ENCODE measurements around the gene ATP6V1A. TPM values are rescaled to one million over a fixed set of nuclear protein-coding genes. Genes with fewer than 3 reads are reported as not detected.
A peak's percentile ranks its signal among the peaks of the same experiment; 100 is the strongest.

Gene ATP6V1A
- total RNA-seq, 1 donor from 2014 or later: 38.1 TPM

DNA sequence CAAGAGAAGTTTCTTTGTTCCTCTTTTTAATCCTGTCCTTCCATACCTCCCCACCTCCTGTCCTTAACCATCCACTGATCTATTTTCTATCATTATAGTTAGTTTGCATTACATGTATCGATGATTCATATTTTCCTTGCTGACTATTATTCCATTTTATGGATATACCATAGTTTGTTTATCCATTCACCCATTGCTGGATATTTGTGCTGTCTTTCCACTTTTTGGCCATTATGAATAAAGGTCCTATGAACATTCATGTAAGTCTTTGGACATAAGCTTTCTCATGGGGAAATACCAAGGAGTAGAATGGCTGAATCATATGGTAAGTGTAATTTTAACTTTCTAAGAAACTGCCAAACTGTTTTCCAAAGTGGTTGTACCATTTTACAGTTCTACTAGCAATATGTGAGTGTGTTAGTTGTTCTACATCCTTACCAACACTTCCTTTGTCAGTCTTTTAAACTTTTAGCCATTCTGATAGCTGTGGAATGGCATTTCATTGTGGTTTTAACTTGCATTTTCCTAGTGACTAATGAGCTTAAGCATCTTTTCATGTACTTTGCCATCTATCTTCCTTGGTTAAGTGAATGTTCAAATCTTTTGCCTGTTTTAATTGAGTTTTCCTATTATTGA, 11.7 kb downstream of the ATP6V1A start:
- peaks cover 9% of the 10 kb centered on the region for H3K9me3 Mint-ChIP-seq
- no peak for DNase-seq
- H3K36me3 Mint-ChIP-seq (ENCODE audit: low read depth): peaks cover 15% of the 10 kb centered on the region
- no peaks in the 10 kb centered on the region for H3K27me3 Mint-ChIP-seq
- peaks cover 3% of the 10 kb centered on the region for H3K4me1 Mint-ChIP-seq
- H3K27ac Mint-ChIP-seq: no peak overlapping the region
- no peak overlapping the region for H3K4me3 Mint-ChIP-seq
- intact Hi-C loops (cut with micrococcal nuclease): no loop called here

DNA sequence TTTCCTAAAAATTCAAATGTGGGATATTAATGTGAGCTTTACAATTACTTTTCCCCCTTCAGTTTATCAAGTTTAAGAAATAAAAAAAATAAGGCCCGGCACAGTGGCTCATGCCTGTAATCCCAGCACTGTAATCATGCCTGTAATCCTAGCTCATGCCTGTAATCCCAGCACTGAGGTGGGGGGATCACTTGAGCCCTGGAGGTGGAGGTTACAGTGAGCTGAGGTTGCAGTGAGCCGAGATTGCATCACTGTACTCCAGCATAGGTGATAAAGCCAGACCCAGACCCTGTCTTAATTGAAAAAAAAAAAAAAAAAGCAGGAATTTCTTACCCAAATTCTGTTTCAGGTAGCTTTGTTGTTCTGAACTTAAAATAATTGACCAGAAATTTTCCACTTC, 17.9 kb downstream of the ATP6V1A start:
- DNase-seq: no peak
- intact Hi-C loops (cut with micrococcal nuclease): no loop called here
- H3K4me1 Mint-ChIP-seq: peaks cover 1% of the 10 kb centered on the region
- H3K36me3 Mint-ChIP-seq (ENCODE audit: low read depth): no peaks in the 10 kb centered on the region
- no peaks in the 10 kb centered on the region for H3K9me3 Mint-ChIP-seq
- no peaks in the 10 kb centered on the region for H3K27me3 Mint-ChIP-seq
- H3K4me3 Mint-ChIP-seq: no peak overlapping the region
- no peak overlapping the region for H3K27ac Mint-ChIP-seq

DNA sequence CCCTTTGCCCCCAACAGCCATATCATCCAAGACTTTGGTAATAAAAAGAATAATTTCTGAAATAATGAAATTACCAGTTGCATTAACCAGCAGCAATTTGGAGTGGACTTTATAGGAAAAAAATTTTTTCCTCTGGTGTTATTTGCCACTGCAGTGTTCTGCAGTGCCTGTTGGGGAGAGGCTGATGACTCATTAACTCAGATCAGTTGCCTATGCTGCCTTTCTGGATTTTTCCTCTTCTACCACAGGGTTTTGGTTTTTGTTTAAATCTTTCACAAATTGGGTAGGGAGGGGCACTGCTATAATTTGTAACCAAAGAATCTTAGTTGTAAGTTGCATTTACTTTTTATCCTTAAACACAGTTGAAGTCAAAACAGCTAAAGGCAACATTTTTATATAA, 22.7 kb downstream of the ATP6V1A start:
- DNase-seq: no peak
- Mint-ChIP-seq H3K4me3 (no peak overlapping the region), H3K27ac (no peak overlapping the region), H3K9me3 (no peaks in the 10 kb centered on the region), H3K36me3 (ENCODE audit: low read depth) (no peaks in the 10 kb centered on the region), H3K4me1 (peaks cover 8% of the 10 kb centered on the region), H3K27me3 (no peaks in the 10 kb centered on the region)
- intact Hi-C loops (cut with micrococcal nuclease): no loop called here

DNA sequence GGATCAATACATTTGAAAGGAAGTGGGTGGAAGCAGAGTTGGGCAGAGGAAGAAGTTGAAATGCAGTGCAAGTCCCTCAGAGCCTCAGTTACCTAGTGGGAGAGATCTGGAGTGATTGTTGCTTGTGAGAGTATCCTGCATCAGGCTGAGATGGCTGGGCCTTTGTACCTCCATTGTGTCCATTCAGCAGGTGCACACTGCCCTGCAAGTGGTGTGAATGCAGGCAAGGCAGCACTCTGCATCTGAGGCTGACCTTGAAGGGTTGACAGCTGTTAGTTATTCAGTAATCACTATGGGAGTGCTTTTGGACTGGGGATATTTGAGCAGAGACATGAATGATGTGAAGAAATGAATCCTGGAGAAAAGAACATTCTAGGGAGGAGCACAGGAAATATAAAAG, 25.2 kb downstream of the ATP6V1A start:
- no peak for DNase-seq
- Mint-ChIP-seq H3K27me3 (no peaks in the 10 kb centered on the region), H3K36me3 (ENCODE audit: low read depth) (no peaks in the 10 kb centered on the region), H3K4me3 (no peak overlapping the region), H3K27ac (no peak overlapping the region), H3K9me3 (no peaks in the 10 kb centered on the region), H3K4me1 (peaks cover 8% of the 10 kb centered on the region)
- intact Hi-C loops (cut with micrococcal nuclease): no loop called here

DNA sequence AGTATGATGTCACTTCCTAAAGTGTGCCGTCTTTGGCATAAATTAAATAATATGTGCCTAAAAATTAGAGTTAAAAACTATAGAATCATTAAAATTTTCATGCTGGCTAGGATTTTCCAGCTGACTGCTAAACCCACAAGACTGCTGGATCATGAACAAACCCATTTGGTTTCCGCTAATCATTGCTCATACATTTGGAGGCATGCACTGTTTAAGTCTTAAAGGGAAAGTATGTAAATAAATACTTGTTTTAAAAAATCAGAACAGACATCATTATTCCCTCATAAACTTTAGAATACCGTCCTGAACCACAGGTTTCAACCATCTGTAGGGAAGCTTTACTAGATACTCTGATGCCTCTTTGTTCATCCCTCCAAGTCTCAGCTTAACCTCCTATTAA, 26.5 kb downstream of the ATP6V1A start:
- Mint-ChIP-seq H3K4me3 (no peak overlapping the region), H3K4me1 (peaks cover 11% of the 10 kb centered on the region), H3K27me3 (no peaks in the 10 kb centered on the region), H3K27ac (no peak overlapping the region), H3K36me3 (ENCODE audit: low read depth) (no peaks in the 10 kb centered on the region), H3K9me3 (no peaks in the 10 kb centered on the region)
- intact Hi-C loops (cut with micrococcal nuclease): no loop called here
- DNase-seq: no peak

DNA sequence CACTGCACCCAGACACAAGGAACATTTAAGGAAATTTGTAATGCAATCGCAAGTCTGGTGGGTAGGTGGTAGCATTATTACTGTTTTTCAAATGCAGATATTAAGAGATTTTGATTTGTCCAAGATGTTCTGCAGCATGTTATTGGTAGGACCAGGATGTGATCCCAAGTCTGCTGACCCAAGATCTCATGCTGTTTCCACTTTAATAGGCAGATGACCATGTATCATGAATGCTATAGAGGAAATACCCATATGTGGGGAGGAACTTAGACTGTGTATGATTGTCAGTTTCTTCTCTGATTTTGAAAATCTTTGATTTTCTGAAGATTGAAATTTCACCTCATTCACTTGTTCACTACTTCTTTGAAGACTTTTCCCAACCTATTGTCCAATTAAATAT, 28.7 kb downstream of the ATP6V1A start:
- H3K36me3 Mint-ChIP-seq (ENCODE audit: low read depth): no peaks in the 10 kb centered on the region
- intact Hi-C loops (cut with micrococcal nuclease): no loop called here
- H3K27ac Mint-ChIP-seq: no peak overlapping the region
- H3K4me1 Mint-ChIP-seq: peaks cover 9% of the 10 kb centered on the region
- H3K9me3 Mint-ChIP-seq: no peaks in the 10 kb centered on the region
- DNase-seq: no peak
- H3K27me3 Mint-ChIP-seq: no peaks in the 10 kb centered on the region
- no peak overlapping the region for H3K4me3 Mint-ChIP-seq

DNA sequence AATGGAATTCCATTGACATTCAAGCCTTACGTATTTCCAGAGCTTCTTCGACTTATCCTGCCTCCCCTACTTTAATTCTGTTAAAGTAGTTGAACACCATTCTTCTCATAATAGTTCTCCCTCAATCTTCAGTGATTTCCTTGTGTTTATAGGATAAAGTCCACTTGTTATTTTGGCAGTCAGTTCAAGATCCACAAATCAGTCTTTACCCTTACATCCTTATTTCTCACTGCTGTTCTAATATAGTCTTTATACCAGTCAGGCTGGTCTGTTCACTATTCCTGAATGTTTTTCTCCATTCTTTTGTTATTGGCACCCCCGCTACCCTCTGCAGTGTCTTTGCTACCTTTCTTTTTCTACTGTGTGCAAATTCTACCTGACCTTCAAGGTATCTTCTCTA, 29.7 kb downstream of the ATP6V1A start:
- peaks cover 4% of the 10 kb centered on the region for H3K36me3 Mint-ChIP-seq (ENCODE audit: low read depth)
- H3K4me1 Mint-ChIP-seq: peaks cover 9% of the 10 kb centered on the region
- H3K4me3 Mint-ChIP-seq: no peak overlapping the region
- H3K27me3 Mint-ChIP-seq: no peaks in the 10 kb centered on the region
- DNase-seq: no peak
- H3K9me3 Mint-ChIP-seq: no peaks in the 10 kb centered on the region
- intact Hi-C loops (cut with micrococcal nuclease): no loop called here
- H3K27ac Mint-ChIP-seq: no peak overlapping the region

DNA sequence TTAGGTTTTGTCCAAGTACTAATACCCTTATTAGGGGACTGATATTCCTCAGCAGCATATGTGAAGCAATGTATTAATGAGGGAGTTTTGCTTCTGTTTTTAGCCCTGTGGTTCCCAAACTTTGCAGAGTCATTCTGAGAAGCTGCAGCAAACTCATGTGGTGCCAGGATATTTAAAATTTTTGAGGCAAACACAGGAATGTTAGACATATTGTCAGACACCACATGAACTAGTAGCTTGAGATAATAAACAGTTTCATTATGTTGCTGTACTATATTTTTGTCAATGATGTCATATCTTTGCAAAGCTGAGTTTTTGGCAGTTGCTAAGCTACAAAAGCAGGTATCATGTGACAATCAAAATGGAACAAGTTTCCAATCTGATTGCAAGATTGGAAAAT, 36.6 kb downstream of the ATP6V1A start:
- Mint-ChIP-seq H3K36me3 (ENCODE audit: low read depth) (peaks cover 14% of the 10 kb centered on the region), H3K9me3 (no peaks in the 10 kb centered on the region), H3K4me3 (no peak overlapping the region), H3K4me1 (peaks cover 7% of the 10 kb centered on the region), H3K27ac (no peak overlapping the region), H3K27me3 (no peaks in the 10 kb centered on the region)
- intact Hi-C loops (cut with micrococcal nuclease): loop anchor here (5.0 kb wide), 1 partner anchor 36 kb away; the partner anchor contains the start of genes ATP6V1A and NAA50
- no peak for DNase-seq

DNA sequence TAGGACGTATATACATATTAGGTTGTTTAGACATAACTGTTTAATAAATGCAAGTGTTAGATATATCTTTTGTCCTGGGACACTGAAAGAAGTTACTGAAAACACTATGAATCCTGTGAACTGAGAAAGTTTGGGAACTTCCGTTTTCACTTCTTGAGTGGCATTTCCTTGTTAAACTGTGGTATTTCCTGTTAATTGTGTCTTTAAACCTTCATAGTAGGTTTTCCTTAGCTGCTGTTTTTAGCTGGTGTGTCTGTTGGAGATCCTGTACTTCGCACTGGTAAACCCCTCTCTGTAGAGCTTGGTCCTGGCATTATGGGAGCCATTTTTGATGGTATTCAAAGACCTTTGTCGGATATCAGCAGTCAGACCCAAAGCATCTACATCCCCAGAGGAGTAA, 37.1 kb downstream of the ATP6V1A start:
- DNase-seq: no peak
- Mint-ChIP-seq H3K36me3 (ENCODE audit: low read depth) (peaks cover 16% of the 10 kb centered on the region), H3K4me3 (no peak overlapping the region), H3K27me3 (no peaks in the 10 kb centered on the region), H3K27ac (peak overlapping the region; percentile 68), H3K9me3 (no peaks in the 10 kb centered on the region), H3K4me1 (peaks cover 7% of the 10 kb centered on the region)
- intact Hi-C loops (cut with micrococcal nuclease): loop anchor here (5.0 kb wide), 1 partner anchor 37 kb away; the partner anchor contains the start of genes ATP6V1A and NAA50

DNA sequence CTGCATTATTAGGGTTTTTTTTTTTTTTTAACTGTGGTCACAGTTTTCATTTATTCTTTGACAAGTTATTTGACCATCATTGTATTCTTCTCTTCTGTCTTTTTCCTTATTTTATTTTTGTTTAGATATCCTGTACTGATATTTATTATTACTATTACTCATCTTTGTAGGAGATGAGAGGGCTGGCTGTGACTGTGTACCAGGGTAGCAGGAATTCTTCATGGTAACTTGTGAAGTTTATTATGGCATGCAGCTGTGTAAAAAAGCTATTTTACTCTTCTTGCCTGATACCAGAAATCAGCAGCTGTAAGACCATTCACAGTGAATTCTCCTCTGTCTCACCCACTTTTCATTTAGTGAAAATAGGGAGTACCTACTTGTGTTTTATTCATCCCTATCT, 44.5 kb downstream of the ATP6V1A start:
- Mint-ChIP-seq H3K36me3 (ENCODE audit: low read depth) (peaks cover 21% of the 10 kb centered on the region), H3K9me3 (no peaks in the 10 kb centered on the region), H3K27me3 (no peaks in the 10 kb centered on the region), H3K27ac (no peak overlapping the region), H3K4me1 (no peaks in the 10 kb centered on the region), H3K4me3 (no peak overlapping the region)
- DNase-seq: no peak
- intact Hi-C loops (cut with micrococcal nuclease): no loop called here

DNA sequence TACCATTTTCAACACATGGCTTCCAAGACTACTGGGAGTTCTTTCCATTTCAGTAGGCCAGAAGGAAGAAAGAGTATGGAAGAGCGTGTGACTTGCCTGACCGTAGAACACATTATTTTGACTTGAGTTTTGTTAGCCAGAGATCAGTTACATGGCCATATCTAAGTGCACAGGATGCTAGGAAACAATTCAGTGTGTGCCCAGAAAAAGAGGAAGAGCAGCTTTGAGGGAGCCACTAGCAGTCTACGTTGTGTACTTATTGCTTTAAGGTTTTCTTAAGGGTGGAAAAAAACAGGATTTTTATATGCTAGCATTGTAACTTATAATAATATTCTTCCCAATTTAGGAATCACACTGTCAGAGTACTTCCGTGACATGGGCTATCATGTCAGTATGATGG, 47.7 kb downstream of the ATP6V1A start:
- no peak for DNase-seq
- no peaks in the 10 kb centered on the region for H3K27me3 Mint-ChIP-seq
- intact Hi-C loops (cut with micrococcal nuclease): no loop called here
- peaks cover 19% of the 10 kb centered on the region for H3K36me3 Mint-ChIP-seq (ENCODE audit: low read depth)
- no peaks in the 10 kb centered on the region for H3K9me3 Mint-ChIP-seq
- no peak overlapping the region for H3K27ac Mint-ChIP-seq
- H3K4me3 Mint-ChIP-seq: no peak overlapping the region
- H3K4me1 Mint-ChIP-seq: no peaks in the 10 kb centered on the region

DNA sequence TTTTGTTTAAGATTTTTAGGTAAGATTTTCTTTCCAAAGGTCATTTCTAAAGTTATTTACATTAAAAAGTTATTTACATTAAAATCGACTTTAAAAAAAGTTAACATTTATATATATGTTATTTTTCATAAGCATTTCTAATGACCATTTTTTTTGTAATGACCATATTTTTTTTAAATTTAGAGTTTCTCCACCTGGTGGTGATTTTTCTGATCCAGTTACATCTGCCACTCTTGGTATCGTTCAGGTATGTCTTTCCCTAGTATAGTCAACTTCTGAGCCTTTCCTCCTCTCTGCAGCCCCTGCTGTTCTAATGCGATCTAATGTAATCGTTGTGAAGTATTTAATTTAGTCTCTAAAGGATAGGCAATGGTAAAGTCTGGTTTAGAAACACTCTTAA, 48.9 kb downstream of the ATP6V1A start:
- H3K9me3 Mint-ChIP-seq: no peaks in the 10 kb centered on the region
- intact Hi-C loops (cut with micrococcal nuclease): loop anchor here (5.0 kb wide), 1 partner anchor 58 kb away; no protein-coding TSS in a partner anchor
- no peak for DNase-seq
- H3K27ac Mint-ChIP-seq: no peak overlapping the region
- no peaks in the 10 kb centered on the region for H3K27me3 Mint-ChIP-seq
- peaks cover 21% of the 10 kb centered on the region for H3K36me3 Mint-ChIP-seq (ENCODE audit: low read depth)
- H3K4me1 Mint-ChIP-seq: no peaks in the 10 kb centered on the region
- H3K4me3 Mint-ChIP-seq: no peak overlapping the region

DNA sequence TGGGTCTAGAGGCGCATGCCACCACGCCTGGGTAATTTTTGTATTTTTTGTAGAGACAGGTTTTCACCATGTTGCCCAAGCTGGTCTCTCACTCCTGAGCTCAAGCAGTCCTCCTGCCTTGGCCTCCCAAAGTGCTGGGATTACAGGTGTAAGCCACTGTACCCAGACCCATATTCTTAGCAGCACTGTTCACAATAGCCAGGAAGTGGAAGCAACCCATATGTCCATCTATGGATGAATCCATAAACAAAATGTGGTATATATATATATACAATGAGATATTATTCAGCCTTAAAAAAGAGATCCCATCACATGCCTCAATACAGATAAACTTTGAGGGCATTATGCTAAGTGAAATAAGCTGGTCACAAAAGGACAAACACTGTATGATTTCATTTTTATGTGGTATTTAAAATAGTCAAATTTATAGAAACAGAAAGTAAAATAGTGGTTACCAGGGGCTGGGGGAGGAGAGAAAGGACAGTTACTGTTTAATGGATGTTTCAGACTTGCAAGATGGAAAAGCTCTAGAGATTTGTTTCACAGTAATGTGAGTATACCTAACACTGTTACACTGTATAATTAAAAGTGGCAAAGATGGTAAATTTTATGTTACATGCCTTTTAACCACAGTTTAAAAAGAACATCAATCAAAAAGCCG, 56.1 kb downstream of the ATP6V1A start:
- H3K27ac Mint-ChIP-seq: no peak overlapping the region
- H3K27me3 Mint-ChIP-seq: no peaks in the 10 kb centered on the region
- no peak overlapping the region for H3K4me3 Mint-ChIP-seq
- H3K36me3 Mint-ChIP-seq (ENCODE audit: low read depth): peaks cover 33% of the 10 kb centered on the region
- intact Hi-C loops (cut with micrococcal nuclease): no loop called here
- H3K9me3 Mint-ChIP-seq: no peaks in the 10 kb centered on the region
- no peak for DNase-seq
- H3K4me1 Mint-ChIP-seq: peaks cover 8% of the 10 kb centered on the region

DNA sequence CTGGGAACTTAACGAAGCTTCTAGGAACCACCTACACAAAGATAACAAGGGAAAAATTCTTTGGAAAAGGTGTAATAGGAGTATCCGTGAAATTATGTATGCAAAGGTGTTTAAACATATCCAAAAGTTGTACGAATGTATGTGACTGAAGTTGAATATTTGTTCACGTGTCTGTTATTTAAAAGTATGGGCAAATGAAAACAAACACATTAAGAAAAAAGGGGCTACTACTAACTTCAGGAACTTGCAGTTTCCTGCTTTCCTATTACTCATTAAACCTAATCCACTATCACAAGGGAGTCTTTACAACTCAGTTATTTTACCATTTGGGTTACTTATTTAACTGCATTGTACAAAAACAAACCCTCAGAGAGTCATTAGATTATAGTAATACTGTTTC, 57.8 kb downstream of the ATP6V1A start:
- Mint-ChIP-seq H3K36me3 (ENCODE audit: low read depth) (peaks cover 30% of the 10 kb centered on the region), H3K4me1 (peaks cover 8% of the 10 kb centered on the region), H3K4me3 (no peak overlapping the region), H3K9me3 (no peaks in the 10 kb centered on the region), H3K27me3 (no peaks in the 10 kb centered on the region), H3K27ac (no peak overlapping the region)
- no peak for DNase-seq
- intact Hi-C loops (cut with micrococcal nuclease): no loop called here

DNA sequence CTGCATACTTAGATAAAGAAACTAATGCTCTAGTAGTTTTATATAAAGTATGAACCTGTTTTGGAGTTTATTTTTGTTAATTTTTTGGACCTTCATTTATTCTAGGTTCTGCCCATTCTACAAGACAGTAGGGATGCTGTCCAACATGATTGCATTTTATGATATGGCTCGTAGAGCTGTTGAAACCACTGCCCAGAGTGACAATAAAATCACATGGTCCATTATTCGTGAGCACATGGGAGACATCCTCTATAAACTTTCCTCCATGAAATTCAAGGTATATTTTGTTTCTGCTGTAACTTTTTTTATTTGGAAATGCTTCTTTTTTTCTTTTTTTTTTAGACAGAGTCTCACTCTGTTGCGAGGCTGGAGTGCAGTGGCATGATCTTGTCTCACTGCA, 58.4 kb downstream of the ATP6V1A start:
- no peak overlapping the region for H3K27ac Mint-ChIP-seq
- peaks cover 8% of the 10 kb centered on the region for H3K4me1 Mint-ChIP-seq
- DNase-seq: no peak
- intact Hi-C loops (cut with micrococcal nuclease): no loop called here
- no peaks in the 10 kb centered on the region for H3K9me3 Mint-ChIP-seq
- H3K27me3 Mint-ChIP-seq: no peaks in the 10 kb centered on the region
- H3K4me3 Mint-ChIP-seq: no peak overlapping the region
- H3K36me3 Mint-ChIP-seq (ENCODE audit: low read depth): peaks cover 29% of the 10 kb centered on the region

All from activated CD4-positive, alpha-beta T cell treated with anti-CD3 and anti-CD28 coated beads, Interleukin-2, amount 10 ng/mL, durations not matched to agents 24 days and 14 days (primary cell).